Peyer's patch (tissue), 4 donors: ENCODE measurements around the gene PKD1. TPM values are rescaled to one million over a fixed set of nuclear protein-coding genes. Genes with fewer than 3 reads are reported as not detected.

ENCODE experiments used
- DNase-seq, 3 donors: peaks; one replicate each; pipeline ENCODE4 v3.0.0-alpha.2; 2017 to 2019
- H3K27ac ChIP-seq, 4 donors: fragments of 200-600 bp; sonication (generic); one replicate each; pipeline ENCODE4 v1.5.1; 2016 to 2019
- H3K27me3 ChIP-seq, 2 donors: fragments of 200-600 bp; sonication (generic); one replicate each; pipeline ENCODE4 v1.5.1; 2019
- H3K36me3 ChIP-seq, 3 donors: fragments of 200-600 bp; sonication (generic); one replicate each; pipeline ENCODE4 v1.5.1; 2016 to 2019
- H3K4me1 ChIP-seq, 4 donors: fragments of 200-600 bp; sonication (generic); one replicate each; pipeline ENCODE4 v1.5.1; 2016 to 2019
- H3K4me3 ChIP-seq, 4 donors: fragments of 200-600 bp; sonication (generic); 1 replicate in 3 of 4; 2 replicates in 1 of 4; pipeline ENCODE4 v1.5.1; 2016 to 2019; ENCODE audit warnings: mild to moderate bottlenecking in 1 of 4
- H3K9me3 ChIP-seq, 4 donors: fragments of 200-600 bp; sonication (generic); one replicate each; pipeline ENCODE4 v1.5.1; 2016 to 2019; ENCODE audit warnings: mild to moderate bottlenecking in 1 of 4
- POLR2A ChIP-seq, 2 donors: fragments of 450-650 bp; IDR thresholded peaks; one replicate each; pipeline ENCODE4 v1.5.1; 2017; ENCODE audit warnings: antibody characterized with exemption in 2 of 2, mild to moderate bottlenecking in 2 of 2, moderate library complexity in 2 of 2
- total RNA-seq, 4 donors: library from RNA; depleted of rRNA; stranded (reverse); fragments of >200 nt; gene quantifications; one replicate each; pipeline ENCODE4 v1.1.0, GENCODE V29; 2016
- TF ChIP-seq, protein P1 (sequence below), 6 experiments: fragments of 450-650 bp in 4 of 6; fragments of 200-600 bp in 2 of 6; sonication (generic) in 1 of 6; IDR thresholded peaks; one replicate each; pipeline ENCODE4 v1.5.1; 2017 to 2019; ENCODE audit warnings: antibody characterized with exemption in 6 of 6, mild to moderate bottlenecking in 3 of 6, moderate library complexity in 1 of 6

The PKD1 gene
- total RNA-seq, 4 donors from 2014 or later, result 64.6 to 305 (median 188) TPM

DNA sequence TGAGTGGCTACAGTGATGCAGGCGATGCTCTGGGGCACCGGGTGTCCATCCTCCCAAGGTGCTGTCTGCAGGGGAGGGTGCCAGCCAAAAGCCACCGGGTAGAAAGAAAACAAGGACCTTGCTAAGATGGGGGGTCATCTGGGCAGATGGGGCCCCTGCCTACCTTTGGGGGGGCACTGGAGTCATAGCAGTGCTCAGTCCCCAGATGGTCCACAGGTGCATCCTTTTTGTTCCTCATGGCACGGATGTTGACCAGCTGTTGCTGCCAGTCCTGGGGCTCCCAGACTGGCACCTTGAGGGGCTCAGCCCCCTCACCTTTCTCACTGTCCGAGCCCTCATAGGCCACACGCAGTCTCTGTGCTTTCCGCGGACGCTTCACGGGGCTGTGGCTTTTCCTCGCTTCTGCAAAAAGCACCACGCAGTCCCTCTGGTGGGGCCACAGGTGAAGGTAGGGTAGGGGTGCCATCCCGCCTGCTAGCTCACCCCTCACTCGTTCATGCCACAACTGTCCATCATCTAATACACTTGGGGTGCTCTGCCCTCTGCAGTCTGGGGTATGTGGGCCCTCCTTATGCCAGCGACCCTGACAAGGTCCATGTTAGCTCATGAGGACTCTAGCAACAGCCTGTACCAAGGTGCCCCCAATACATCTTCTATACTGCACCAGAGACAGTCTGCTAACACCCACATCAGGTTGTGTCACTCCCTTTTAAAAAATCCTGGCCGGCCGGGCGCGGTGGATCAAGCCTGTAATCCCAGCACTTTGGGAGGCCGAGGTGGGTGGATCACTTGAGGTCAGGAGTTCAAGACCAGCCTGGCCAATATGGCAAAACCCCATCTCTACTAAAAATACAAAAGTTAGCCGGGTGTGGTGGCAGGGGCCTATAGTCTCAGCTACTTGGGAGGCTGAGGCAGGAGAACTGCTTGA is 89.5 kb downstream of the PKD1 start:
- DNase-seq, result no peak
- peak overlapping the region in 1 of 4 donors; percentile 90 for H3K4me3 ChIP-seq
- peak overlapping the region; percentile 55 to 77 (median 73) for H3K27ac ChIP-seq
- H3K36me3 ChIP-seq, result peaks cover 0 to 13% (median 0%) of the 10 kb centered on the region in 3 donors
- peaks cover 7 to 54% (median 11%) of the 10 kb centered on the region in 4 donors for H3K4me1 ChIP-seq
- no peaks in the 10 kb centered on the region for H3K27me3 ChIP-seq
- no peaks in the 10 kb centered on the region for H3K9me3 ChIP-seq
- TF ChIP-seq, protein P1, sequence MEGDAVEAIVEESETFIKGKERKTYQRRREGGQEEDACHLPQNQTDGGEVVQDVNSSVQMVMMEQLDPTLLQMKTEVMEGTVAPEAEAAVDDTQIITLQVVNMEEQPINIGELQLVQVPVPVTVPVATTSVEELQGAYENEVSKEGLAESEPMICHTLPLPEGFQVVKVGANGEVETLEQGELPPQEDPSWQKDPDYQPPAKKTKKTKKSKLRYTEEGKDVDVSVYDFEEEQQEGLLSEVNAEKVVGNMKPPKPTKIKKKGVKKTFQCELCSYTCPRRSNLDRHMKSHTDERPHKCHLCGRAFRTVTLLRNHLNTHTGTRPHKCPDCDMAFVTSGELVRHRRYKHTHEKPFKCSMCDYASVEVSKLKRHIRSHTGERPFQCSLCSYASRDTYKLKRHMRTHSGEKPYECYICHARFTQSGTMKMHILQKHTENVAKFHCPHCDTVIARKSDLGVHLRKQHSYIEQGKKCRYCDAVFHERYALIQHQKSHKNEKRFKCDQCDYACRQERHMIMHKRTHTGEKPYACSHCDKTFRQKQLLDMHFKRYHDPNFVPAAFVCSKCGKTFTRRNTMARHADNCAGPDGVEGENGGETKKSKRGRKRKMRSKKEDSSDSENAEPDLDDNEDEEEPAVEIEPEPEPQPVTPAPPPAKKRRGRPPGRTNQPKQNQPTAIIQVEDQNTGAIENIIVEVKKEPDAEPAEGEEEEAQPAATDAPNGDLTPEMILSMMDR (IDR thresholded peaks at IDR 0.05), result no peak
- no peak for TF ChIP-seq POLR2A (IDR thresholded peaks at IDR 0.05)

DNA sequence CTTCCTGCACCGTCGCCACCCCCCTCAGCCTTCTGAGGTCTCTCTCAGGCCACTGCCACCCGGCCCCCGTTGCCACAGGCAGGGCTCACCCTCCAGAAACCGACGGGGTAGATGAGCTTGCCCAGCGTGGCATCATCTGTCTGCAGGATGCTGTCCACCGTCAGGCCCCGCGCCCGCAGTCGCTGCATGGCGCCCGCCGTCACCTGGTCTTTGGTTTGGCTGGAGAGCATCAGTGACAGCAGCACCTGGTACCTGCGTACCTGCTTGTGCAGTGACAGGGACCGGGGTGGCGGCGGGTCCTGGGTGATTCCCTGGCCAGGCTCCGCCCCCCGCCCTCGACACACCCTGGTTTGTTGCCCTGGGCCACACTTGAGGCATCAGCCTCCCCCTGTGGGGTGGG is 91.2 kb downstream of the PKD1 start:
- TF ChIP-seq POLR2A (IDR thresholded peaks at IDR 0.05), result no peak
- TF ChIP-seq, protein P1 (IDR thresholded peaks at IDR 0.05), result no peak
- DNase-seq, result no peak
- H3K36me3 ChIP-seq, result no peaks in the 10 kb centered on the region
- no peak overlapping the region for H3K4me3 ChIP-seq
- peaks cover 7 to 70% (median 14%) of the 10 kb centered on the region in 4 donors for H3K4me1 ChIP-seq
- H3K27ac ChIP-seq, result peak overlapping the region in 2 of 4 donors; percentile 35 to 38
- no peaks in the 10 kb centered on the region for H3K27me3 ChIP-seq
- no peaks in the 10 kb centered on the region for H3K9me3 ChIP-seq

DNA sequence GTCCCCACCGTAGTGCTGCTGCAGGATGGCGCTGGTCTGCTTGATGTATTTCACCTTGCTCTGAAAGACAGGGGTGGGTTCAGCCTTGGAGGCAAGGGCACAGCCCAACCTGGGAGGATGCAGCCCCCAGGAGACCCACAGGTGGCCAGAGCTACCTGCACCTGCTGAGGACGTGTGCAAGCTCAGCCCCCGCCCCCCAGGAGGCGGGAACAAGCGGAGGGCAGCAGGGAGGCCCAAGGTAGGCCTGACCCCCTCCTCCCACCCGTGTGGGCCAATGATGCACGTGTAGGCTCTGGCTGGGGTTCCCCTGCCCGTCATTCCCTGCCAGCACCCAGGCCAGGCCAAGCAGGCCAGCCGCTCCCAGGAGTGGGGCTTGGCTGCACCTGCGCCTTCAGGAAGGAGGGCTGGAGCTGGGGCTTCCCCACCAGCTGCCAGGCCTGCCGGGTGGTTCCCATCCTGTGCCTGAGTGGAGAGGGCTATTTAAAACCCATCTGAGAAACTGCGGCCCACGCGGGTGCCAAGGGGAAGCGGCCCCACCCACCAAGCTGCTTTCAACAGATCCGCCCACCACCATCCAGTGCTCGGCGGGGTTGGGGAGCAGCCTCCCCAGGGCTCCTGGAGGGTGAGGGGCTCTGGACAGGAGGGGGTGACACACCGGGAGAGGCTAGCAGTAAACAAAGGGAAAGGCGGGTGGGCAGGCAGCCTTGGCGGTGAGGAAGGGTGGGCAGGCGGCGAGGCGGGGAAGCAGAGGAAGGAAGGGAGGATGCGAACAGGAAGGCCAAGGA is 91.8 kb downstream of the PKD1 start:
- Histone ChIP-seq H3K27ac (peak overlapping the region in 3 of 4 donors; percentile 38 to 67 (median 58)), H3K4me3 (no peak overlapping the region), H3K27me3 (no peaks in the 10 kb centered on the region), H3K9me3 (no peaks in the 10 kb centered on the region), H3K4me1 (peaks cover 7 to 72% (median 13%) of the 10 kb centered on the region in 4 donors), H3K36me3 (no peaks in the 10 kb centered on the region)
- TF ChIP-seq POLR2A (IDR thresholded peaks at IDR 0.05), result no peak
- no peak for DNase-seq

DNA sequence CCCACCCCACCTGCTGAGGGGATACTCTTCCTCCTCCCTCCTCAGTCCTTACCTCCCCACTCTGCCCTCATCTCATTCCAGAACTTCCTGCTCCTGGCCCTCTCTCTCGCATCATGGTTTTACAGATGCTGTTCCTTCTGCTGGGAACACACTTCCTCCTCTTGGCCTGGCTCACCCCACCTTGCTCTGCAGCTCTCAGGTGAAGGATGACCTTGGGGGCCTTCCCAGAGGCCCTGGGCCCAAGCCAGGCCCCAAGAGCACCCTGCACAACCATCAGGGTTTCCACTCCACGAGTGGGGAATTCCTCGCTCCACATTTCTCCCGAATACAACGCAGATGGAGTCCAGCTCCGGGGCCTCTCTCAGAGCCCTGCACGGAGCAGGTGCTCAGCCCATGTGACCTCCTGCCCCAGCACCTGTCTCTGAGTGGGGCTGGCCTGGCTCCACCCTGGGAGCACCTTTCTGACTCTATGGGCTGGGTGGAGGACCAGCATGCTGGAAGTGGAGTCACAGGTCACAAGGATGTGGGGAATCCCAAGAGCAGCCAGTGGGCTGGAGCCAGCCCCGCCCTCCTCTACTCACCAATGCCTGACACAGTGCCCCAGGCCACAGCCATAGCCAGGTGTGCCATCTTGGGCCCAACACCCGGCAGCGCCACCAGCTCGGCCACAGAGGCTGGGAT is 92.6 kb downstream of the PKD1 start:
- Histone ChIP-seq H3K9me3 (no peaks in the 10 kb centered on the region), H3K4me3 (no peak overlapping the region), H3K4me1 (peaks cover 4 to 74% (median 11%) of the 10 kb centered on the region in 4 donors), H3K27ac (peak overlapping the region in 3 of 4 donors; percentile 25 to 67 (median 58)), H3K36me3 (no peaks in the 10 kb centered on the region), H3K27me3 (no peaks in the 10 kb centered on the region)
- DNase-seq, result no peak
- TF ChIP-seq, protein P1 (IDR thresholded peaks at IDR 0.05), result no peak
- no peak for TF ChIP-seq POLR2A (IDR thresholded peaks at IDR 0.05)

DNA sequence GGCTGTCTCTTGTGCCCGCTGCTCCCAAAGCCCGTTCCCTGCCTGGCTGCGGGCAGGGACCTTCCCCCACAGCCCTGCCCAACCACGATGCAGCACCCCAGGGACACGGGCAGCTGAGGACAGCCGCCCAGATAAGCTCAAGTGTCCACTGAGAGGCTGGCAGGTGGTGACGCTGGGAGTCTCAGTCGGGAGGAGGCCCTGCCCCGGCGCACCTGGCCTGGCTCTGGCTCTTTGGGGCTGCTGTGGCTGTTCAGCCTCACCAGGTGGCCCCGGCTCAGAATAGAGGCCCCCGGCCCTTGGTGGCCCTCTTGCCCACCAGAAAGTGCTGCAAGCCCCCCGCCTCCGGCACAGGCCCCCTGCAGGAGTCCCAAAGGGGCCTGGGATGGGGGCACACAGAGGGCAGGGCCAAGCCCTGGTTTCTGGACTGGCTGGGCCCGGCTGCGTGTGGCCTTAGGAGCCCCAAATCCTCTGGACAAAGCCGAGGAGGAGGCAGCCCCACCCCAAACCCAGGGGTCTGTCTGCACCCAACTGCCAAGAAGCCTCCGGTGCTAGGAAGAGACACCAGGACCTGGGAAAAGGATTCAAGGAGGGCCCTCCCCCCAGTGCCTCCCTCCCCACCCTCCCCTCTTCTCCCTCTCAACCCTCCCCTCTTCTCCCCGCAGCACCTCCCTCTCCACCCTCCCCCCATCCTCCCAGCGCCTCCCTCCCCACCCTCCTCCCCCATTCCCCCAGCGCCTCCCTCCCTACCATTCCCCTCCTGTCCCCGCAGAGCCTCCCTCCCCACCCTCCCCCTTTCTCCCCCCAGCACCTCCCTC is 93.3 kb downstream of the PKD1 start:
- Histone ChIP-seq H3K27ac (peak overlapping the region; percentile 5 to 67 (median 23)), H3K4me3 (no peak overlapping the region), H3K9me3 (no peaks in the 10 kb centered on the region), H3K27me3 (no peaks in the 10 kb centered on the region), H3K4me1 (peaks cover 4 to 80% (median 11%) of the 10 kb centered on the region in 4 donors), H3K36me3 (no peaks in the 10 kb centered on the region)
- TF ChIP-seq, protein P1 (IDR thresholded peaks at IDR 0.05), result no peak
- no peak for TF ChIP-seq POLR2A (IDR thresholded peaks at IDR 0.05)
- DNase-seq, result no peak
